Urinary bladder (tissue), 4 donors: ENCODE results near the gene IL9. TPM values are rescaled to one million over a fixed set of nuclear protein-coding genes. Genes with fewer than 3 reads are reported as not detected.

Source experiments
- DNase-seq: peaks from one replicate; pipeline ENCODE4 v3.0.0-alpha.2; 2015; ENCODE audit errors: extremely low spot score
- H3K27ac ChIP-seq: one replicate; pipeline ENCODE4 v1.5.1; 2013; ENCODE audit warnings: low read depth, mild to moderate bottlenecking, moderate library complexity
- H3K36me3 ChIP-seq: one replicate; pipeline ENCODE4 v1.6.1; 2013; ENCODE audit warnings: mild to moderate bottlenecking, moderate library complexity; ENCODE audit not compliant: insufficient read depth
- H3K4me1 ChIP-seq: one replicate; pipeline ENCODE4 v1.6.1; 2013; ENCODE audit warnings: mild to moderate bottlenecking, moderate library complexity; ENCODE audit not compliant: insufficient read depth
- H3K4me3 ChIP-seq: one replicate; pipeline ENCODE4 v1.5.1; 2013; ENCODE audit warnings: low read depth, low read length
- WGBS: extraction: QIAGEN DNeasy Blood & Tissue Kit; methylation state at CpG from one replicate; pipeline ENCODE4 v1.1.7; 2013; 5-methylcytosine and 5-hydroxymethylcytosine counted together
- polyA plus RNA-seq: library from polyadenylated mRNA; stranded (reverse); fragments of 200-250 nt; gene quantifications from one replicate; pipeline ENCODE4 v1.2.3, GENCODE V29; 2013
- total RNA-seq: library from RNA; depleted of rRNA; stranded (reverse); fragments of >200 nt; gene quantifications from one replicate; pipeline ENCODE4 v1.2.3, GENCODE V29; 2014
- donor health status: healthy with polysubstance abuse.
- donor health status: healthy.

IL9 gene
- total and polyA plus RNA-seq, 2 donors: not detected

DNA sequence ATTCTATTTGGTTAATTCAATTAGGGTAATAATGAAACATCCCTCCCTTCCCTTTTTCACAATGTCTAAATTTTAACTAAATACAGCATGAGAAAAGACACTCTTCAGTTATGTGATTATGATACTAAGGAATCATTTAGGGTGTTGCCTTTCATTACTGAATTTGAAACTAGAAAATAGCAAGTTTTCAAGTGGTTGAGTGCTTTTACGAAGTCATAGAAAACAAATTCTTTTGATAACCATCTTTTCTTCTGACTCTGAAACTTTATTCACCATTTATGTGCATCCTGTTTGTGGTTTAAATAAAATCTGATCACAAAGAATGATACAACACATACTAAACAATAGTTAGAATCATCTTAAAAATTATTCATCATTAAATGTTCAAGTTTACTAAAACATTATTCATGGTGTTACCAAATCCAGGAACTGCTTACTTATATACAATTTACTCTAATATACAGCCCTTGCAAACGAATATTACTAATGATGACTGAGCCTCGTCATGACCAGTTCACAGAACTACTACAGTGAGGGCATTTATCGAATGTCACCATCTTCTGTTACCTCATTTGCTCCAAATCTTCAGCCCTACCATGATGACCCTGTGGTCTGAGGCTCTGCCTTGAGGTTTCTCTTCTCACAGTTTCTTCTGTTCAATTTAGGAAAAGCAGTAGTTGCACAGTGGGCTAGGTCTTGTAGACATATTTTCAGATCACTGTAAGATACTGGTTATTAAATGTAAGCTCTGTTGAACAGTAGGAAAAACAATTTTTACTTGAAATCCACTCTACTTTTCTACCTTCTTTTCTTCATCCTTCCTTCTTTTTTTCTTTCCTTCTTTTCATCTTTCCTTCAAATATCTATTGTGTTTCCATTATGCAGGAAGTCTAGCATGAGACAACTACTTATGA lies 18.3 kb upstream of the IL9 start:
- Histone ChIP-seq H3K36me3 (no peaks in the 10 kb centered on the region), H3K27ac (no peak overlapping the region), H3K4me3 (no peak overlapping the region), H3K4me1 (no peaks in the 10 kb centered on the region)
- 74% methylated on average over 4 of the region's 4 CpGs for WGBS
- no peak for DNase-seq

DNA sequence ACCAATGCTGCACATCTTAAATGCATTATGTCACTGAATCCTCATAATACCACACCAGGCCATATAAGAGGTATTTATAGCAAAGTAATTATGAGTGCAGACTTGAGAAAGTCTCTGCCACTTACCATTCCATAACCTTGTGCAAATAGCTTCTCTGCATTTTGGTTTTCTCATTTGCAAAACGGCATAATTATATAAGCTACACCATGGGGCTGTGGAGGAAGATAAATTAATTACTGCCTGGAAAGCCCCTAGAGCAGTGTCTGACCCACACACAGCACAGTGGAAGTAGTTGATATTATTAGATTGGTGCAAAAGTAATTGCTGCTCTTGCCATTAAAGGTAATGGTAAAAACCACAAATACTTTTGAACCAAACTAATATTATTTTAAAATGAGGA lies 9.5 kb upstream of the IL9 start:
- no peaks in the 10 kb centered on the region for H3K36me3 ChIP-seq
- WGBS: 72% methylated on average over 1 of the region's 1 CpG
- no peak overlapping the region for H3K4me3 ChIP-seq
- no peak for DNase-seq
- no peaks in the 10 kb centered on the region for H3K4me1 ChIP-seq
- no peak overlapping the region for H3K27ac ChIP-seq

DNA sequence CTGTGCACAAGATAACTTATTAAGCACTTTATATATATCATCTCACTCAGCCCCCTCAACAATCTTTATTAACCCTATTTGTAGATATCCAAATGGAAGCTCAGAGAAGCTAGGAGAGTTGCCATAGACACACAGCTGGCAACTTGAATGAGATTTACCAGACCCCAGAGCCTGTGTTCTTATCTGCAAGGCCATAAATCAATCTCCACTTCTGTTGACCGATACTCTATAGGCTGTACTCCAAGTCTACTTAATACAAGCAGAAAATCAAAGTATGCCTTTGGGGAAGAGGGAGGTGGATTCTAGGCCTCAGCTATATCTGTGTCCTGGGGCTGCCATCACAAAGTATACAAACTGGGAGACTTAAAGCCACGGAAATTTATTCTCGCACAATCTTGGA lies 6.0 kb upstream of the IL9 start:
- H3K27ac ChIP-seq: no peak overlapping the region
- DNase-seq: no peak
- H3K4me1 ChIP-seq: no peaks in the 10 kb centered on the region
- no peaks in the 10 kb centered on the region for H3K36me3 ChIP-seq
- 30% methylated on average over 3 of the region's 3 CpGs for WGBS
- H3K4me3 ChIP-seq: no peak overlapping the region

DNA sequence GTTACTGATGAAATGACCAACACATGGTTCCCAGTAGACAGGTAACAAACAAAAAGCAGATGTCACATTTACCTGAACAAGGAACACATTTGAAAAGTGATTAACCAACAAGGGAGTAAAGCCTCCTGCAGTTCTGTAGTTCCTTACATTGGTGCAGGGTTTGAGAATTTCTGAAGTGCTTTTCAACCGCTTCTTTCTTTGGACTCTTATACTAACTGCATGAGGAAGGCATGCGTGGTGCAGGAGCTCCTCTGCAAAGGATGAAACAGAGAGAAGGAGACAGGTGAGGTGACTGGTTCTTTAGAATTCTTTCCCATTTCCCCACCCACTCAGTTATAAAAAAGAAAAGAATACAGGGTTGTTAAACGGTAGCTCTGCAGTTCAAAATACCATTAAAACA lies 4.6 kb upstream of the IL9 start:
- no peaks in the 10 kb centered on the region for H3K36me3 ChIP-seq
- WGBS: 72% methylated on average over 3 of the region's 3 CpGs
- no peak overlapping the region for H3K4me3 ChIP-seq
- DNase-seq: no peak
- H3K27ac ChIP-seq: no peak overlapping the region
- H3K4me1 ChIP-seq: no peaks in the 10 kb centered on the region

DNA sequence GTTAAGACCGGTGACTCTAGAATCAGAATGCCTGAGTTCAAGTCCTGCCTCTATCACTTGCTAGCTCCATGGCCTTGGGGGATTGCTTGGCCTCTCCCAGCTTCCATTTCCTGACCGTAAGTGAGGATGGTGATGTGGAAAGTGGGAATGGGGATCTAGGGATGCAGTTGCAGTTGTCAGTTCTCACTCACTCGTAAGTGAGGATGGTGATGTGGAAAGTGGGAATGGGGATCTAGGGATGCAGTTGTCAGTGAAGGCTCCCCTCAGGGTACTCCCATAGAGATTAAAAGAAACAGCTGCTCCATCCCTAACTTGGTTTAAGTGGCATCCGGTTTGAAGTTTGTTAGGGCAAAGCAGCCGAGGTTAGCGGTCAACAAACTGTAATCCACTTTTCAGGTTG lies 3.0 kb upstream of the IL9 start:
- Histone ChIP-seq H3K27ac (no peak overlapping the region), H3K36me3 (no peaks in the 10 kb centered on the region), H3K4me1 (no peaks in the 10 kb centered on the region), H3K4me3 (no peak overlapping the region)
- DNase-seq: no peak
- WGBS: 78% methylated on average over 6 of the region's 6 CpGs

DNA sequence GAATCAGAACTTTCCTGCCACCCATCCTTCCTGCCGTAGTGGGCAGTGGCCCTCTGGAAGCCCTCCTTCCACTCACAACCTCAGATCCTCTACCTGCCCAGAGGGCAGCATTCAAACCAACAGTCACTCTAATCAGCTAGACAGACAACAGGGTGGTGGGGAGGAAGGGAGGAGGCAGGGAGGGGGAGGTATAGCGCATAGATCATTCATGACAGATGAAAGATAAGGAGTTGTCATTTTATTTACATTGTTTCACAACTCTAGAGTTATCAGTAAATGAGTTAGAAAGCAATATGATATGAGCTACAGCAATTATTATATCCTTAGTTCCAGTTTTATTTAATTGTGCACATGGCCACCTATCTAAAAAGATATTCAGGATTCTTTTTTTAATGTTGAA lies 852 bp downstream of the IL9 start:
- Histone ChIP-seq H3K36me3 (no peaks in the 10 kb centered on the region), H3K4me3 (no peak overlapping the region), H3K27ac (no peak overlapping the region), H3K4me1 (no peaks in the 10 kb centered on the region)
- DNase-seq: no peak
- WGBS: 80% methylated on average over 2 of the region's 2 CpGs

DNA sequence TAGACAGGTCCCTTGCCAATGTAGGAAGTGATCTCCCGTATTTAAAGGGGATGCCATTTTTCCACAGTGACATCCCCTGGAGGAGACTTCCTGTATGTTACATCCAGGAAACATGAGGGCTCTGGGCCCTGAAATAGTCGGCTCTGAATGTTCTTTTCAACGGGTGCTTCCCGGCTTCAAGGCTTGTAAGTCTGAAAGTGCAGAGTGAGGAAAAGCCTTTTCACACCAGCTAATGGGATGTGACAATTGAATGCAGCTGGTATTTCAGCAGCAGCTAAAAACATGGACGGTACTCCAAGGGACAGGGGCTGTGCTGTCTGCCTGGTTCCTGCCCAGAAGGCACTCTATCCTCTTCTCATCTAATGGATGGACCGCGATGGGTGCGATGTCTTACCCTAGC lies 1.4 kb downstream of the IL9 start:
- 67% methylated on average over 8 of the region's 8 CpGs for WGBS

DNA sequence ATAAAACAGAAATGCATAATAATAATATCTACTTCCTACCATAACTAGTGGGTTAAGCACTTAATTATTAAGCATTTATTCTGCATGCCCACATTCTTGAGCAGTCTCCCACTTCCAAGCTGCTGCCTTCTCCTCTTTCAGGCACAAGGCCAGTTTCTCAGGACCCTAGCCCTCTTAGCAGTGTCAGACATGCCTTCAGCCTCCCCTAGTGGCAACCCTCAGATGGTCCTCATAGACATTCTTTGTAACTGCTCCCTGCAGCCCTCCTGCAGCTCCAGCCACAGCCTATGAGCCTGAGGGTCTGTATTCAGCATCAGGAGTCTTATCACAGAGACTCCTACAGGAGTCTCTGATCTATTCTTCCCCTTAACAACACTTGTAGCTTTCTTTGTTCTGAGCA lies 3.9 kb downstream of the IL9 start:
- no peak overlapping the region for H3K4me3 ChIP-seq
- no peak for DNase-seq
- no peaks in the 10 kb centered on the region for H3K36me3 ChIP-seq
- no peaks in the 10 kb centered on the region for H3K4me1 ChIP-seq
- H3K27ac ChIP-seq: no peak overlapping the region

More for the DNA sequence above, 1.4 kb downstream of the IL9 start:
- no peak for DNase-seq
- Histone ChIP-seq H3K4me3 (no peak overlapping the region), H3K27ac (no peak overlapping the region), H3K36me3 (no peaks in the 10 kb centered on the region), H3K4me1 (no peaks in the 10 kb centered on the region)

DNA sequence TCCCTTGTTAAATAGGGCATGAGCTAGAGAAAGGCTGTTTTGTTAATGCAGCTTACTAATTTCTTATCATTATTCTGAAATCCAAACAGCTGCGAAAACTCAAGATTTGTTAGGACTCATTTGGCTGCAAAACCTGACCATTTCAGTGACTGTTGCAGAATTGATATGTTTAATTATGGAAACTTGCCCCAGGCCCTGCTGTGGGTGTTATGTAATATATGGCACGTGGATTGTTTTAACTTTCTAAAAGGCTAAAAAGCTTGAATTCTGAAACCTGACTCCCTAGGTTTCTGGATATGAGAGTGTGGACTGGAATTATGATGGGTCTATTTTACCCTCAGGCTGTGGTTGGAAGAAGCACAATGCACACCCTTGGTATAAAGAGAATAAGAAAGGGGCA lies 4.4 kb downstream of the IL9 start:
- no peaks in the 10 kb centered on the region for H3K36me3 ChIP-seq
- no peaks in the 10 kb centered on the region for H3K4me1 ChIP-seq
- DNase-seq: no peak
- WGBS: 58% methylated on average over 2 of the region's 2 CpGs
- H3K4me3 ChIP-seq: no peak overlapping the region
- H3K27ac ChIP-seq: no peak overlapping the region

DNA sequence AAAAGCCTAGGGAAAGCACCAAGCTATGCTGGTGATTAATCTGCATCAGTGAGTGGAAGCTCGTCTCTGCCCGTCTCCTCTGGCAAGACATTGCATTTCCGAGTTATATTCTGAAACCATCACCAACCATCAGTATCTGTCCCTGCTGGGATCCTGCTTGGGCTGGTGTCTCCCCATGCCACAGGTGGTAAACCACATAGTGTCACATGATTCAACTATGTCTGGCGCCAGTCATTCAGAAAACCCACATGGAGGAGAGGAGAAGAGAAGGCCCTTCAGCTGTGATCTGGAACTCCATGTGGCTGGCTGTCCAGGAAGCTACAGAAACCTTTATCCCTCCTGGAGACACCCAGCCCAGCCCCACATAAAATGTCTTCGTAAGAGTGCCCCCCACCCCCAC lies 4.8 kb downstream of the IL9 start:
- no peaks in the 10 kb centered on the region for H3K4me1 ChIP-seq
- DNase-seq: no peak
- H3K4me3 ChIP-seq: no peak overlapping the region
- H3K36me3 ChIP-seq: no peaks in the 10 kb centered on the region
- no peak overlapping the region for H3K27ac ChIP-seq
- WGBS: 80% methylated on average over 5 of the region's 5 CpGs

DNA sequence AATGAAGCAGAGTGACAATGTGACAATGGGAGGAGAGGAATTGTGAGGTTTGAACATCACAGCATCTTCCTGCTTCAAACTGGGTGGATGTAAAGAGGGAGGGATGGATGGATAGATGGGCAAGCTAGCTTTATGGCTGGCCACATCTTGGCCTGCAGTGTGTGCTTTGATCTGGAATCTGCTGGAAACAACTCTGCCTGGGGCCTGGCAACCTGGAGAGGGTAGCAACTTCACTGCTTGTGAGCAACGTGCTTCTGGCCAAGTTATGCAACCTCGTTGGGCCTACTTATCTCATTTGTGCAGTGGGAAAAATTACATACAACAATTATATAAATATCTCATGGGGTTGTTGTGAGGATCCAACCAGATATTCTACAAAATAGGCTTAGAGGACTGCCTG lies 5.3 kb downstream of the IL9 start:
- no peak overlapping the region for H3K27ac ChIP-seq
- WGBS: 45% methylated on average over 2 of the region's 2 CpGs
- DNase-seq: no peak
- H3K4me3 ChIP-seq: no peak overlapping the region
- no peaks in the 10 kb centered on the region for H3K4me1 ChIP-seq
- no peaks in the 10 kb centered on the region for H3K36me3 ChIP-seq

DNA sequence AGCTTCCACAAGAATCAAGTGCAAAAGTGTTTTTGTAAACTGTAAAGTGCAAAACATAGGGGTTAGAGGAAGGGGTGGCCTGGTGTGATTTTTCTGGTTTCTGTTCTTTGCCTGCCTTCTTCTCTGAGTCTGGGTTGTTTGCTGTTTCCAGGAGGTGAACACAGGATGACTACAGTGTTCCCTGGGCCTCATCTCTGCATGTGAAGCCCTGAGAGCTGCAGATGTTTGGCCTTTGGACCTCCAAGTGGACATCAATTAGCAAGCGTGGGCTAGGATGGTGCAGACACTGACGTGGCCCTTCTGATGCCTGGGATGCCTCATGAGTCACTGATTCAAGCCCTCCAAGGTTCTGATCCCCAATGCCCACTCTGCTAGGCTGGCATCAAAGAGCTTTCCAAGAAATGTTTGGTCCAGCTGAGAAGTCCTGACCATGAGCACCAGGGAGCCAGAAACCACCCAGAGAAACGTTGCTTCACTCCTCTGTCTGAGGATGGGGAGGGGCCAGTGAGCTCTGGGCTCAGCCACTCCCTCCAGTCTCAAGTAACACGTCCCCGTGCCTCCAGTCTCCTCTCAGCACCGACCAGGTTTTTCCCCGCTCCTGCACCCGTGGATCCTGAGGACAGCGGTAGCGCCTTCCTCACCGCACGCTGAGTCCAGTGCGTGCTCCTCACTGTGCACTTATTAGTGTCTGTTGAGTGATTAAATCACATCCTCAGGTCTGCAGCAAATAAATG lies 7.6 kb downstream of the IL9 start:
- Histone ChIP-seq H3K4me1 (no peaks in the 10 kb centered on the region), H3K4me3 (no peak overlapping the region)
- 75% methylated on average over 13 of the region's 13 CpGs for WGBS

DNA sequence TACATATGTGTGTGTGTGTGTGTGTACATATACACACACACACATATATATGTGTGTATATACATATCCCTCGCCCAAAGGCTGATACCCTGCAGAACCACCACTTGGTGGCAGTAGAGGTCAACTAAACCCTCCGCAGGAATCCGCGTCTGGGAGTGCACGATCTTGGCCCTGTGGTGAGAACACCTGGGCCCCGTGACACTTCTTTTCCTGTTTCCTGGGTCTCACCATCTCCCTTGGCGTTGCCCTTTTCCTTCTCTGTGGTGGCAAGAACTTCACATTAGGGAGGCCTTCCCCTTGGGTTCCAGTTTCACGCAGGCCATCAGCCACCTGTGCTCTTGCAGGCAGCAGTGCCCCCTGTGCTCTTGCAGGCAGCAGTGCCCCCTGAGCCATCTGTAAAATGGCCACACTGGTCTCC lies 8.2 kb downstream of the IL9 start:
- DNase-seq: no peak
- 14% methylated on average over 8 of the region's 8 CpGs for WGBS
- Histone ChIP-seq H3K4me1 (no peaks in the 10 kb centered on the region), H3K36me3 (no peaks in the 10 kb centered on the region), H3K27ac (no peak overlapping the region), H3K4me3 (no peak overlapping the region)

More for the DNA sequence above, 7.6 kb downstream of the IL9 start:
- Histone ChIP-seq H3K27ac (no peak overlapping the region), H3K36me3 (no peaks in the 10 kb centered on the region)
- no peak for DNase-seq

DNA sequence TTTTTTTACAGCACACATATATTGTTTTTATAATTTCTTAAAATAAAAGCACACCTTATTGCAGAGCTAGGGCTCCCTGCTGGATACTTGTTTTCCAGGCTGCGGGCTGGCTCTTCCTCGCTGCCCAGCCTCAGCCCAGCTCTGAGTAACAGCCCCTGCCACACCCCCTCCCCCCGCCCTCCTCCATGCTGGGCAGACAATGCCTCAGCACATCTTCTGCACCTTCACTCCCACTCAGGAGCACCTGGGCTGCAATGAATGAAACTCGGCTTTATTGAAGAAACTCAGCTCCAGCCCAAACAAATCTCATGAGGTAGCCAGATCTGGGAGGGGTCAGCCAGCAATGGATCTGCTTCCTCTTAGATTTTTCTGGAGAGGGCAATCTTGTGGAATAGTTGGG lies 9.5 kb downstream of the IL9 start:
- H3K36me3 ChIP-seq: no peaks in the 10 kb centered on the region
- DNase-seq: no peak
- H3K4me1 ChIP-seq: no peaks in the 10 kb centered on the region
- H3K4me3 ChIP-seq: no peak overlapping the region
- no peak overlapping the region for H3K27ac ChIP-seq
- WGBS: 49% methylated on average over 4 of the region's 4 CpGs
